IMR-90 (cell line): ENCODE results near the gene GPI. TPM values are rescaled to one million over a fixed set of nuclear protein-coding genes. Genes with fewer than 3 reads are reported as not detected.

Experiments used
- ATAC-seq: fragments of 200-7000 bp; cut with Tn5 transposase; 2 replicates; pipeline ENCODE4 v1.9.1; 2020; ENCODE audit warnings: low read depth, mild to moderate bottlenecking, moderate library complexity
- BruUV-seq: library from RNA; stranded (reverse); fragments of 400-500 nt; replicated peaks from 2 replicates; lab custom pipeline; 2021; lab: Mats Ljungman, UMichigan
- CTCF ChIA-PET: fragments of 300-600 bp; formaldehyde crosslinking; extraction: SDS; loops from one replicate; lab custom pipeline; 2021; ENCODE audit warnings: antibody characterized with exemption; lab: Yijun Ruan, JAX
- POLR2A ChIA-PET: fragments of 300-600 bp; sonication (Branson Sonifier 250); formaldehyde crosslinking; loops from one replicate; lab custom pipeline; 2022; ENCODE audit warnings: antibody characterized with exemption; ENCODE audit not compliant: unreplicated experiment; lab: Charles Lee
- DNase-seq: peaks from one replicate; pipeline ENCODE4 v3.0.0; 2013
- H2AFZ ChIP-seq: replicated peaks from 2 replicates; pipeline ENCODE3; 2013; ENCODE audit warnings: low read length, mild to moderate bottlenecking; ENCODE audit not compliant: poor library complexity
- H2AK5ac ChIP-seq: 2 replicates; pipeline ENCODE4 v1.6.1; 2013; ENCODE audit warnings: low read depth, low read length, inconsistent platforms
- H2AK9ac ChIP-seq: replicated peaks from 2 replicates; pipeline ENCODE3; 2013; ENCODE audit warnings: mild to moderate bottlenecking, low read depth, low read length, moderate library complexity; ENCODE audit not compliant: poor library complexity
- H2BK120ac ChIP-seq: 2 replicates; pipeline ENCODE4 v1.6.1; 2013; ENCODE audit warnings: low read depth, low read length, inconsistent platforms
- H2BK15ac ChIP-seq: 3 replicates; pipeline ENCODE4 v1.6.1; 2013; ENCODE audit warnings: low read depth, low read length, inconsistent platforms
- H2BK20ac ChIP-seq: 2 replicates; pipeline ENCODE4 v1.6.1; 2013; ENCODE audit warnings: low read depth, mild to moderate bottlenecking, inconsistent platforms, low read length, moderate library complexity
- H2BK5ac ChIP-seq: 2 replicates; pipeline ENCODE4 v1.6.1; 2013; ENCODE audit warnings: mild to moderate bottlenecking, low read depth, low read length, inconsistent platforms; ENCODE audit not compliant: poor library complexity, severe bottlenecking
- H3K14ac ChIP-seq: replicated peaks from 2 replicates; pipeline ENCODE4 v1.6.1; 2013; ENCODE audit warnings: low read depth, low read length, inconsistent platforms
- H3K18ac ChIP-seq: 2 replicates; pipeline ENCODE4 v1.6.1; 2013; ENCODE audit warnings: low read depth, low read length, control low read depth
- H3K23ac ChIP-seq: 2 replicates; pipeline ENCODE4 v1.6.1; 2013; ENCODE audit warnings: low read depth, low read length, inconsistent platforms
- H3K27ac ChIP-seq: 2 replicates; pipeline ENCODE4 v1.5.1; 2013; ENCODE audit warnings: mild to moderate bottlenecking, control low read depth, low read length; ENCODE audit not compliant: insufficient read depth
- H3K27me3 ChIP-seq: 2 replicates; pipeline ENCODE4 v1.6.1; 2013; ENCODE audit warnings: low read length; ENCODE audit not compliant: control insufficient read depth, insufficient read depth
- H3K36me3 ChIP-seq: 2 replicates; pipeline ENCODE4 v1.6.1; 2013; ENCODE audit warnings: low read length, mixed read lengths; ENCODE audit not compliant: control insufficient read depth, insufficient read depth
- H3K4ac ChIP-seq: 2 replicates; pipeline ENCODE4 v1.6.1; 2013; ENCODE audit warnings: low read depth, low read length, inconsistent platforms
- H3K4me1 ChIP-seq: 2 replicates; pipeline ENCODE4 v1.6.1; 2013; ENCODE audit warnings: low read length, mixed read lengths; ENCODE audit not compliant: control insufficient read depth, insufficient read depth
- H3K4me2 ChIP-seq: 2 replicates; pipeline ENCODE4 v1.6.1; 2013; ENCODE audit warnings: low read depth, mild to moderate bottlenecking, control low read depth, low read length, moderate library complexity
- H3K4me3 ChIP-seq: 2 replicates; pipeline ENCODE4 v1.5.1; 2013; ENCODE audit warnings: low read depth, mild to moderate bottlenecking, control low read depth, low read length, moderate library complexity; ENCODE audit not compliant: insufficient read depth
- H3K56ac ChIP-seq: 2 replicates; pipeline ENCODE4 v1.6.1; 2013; ENCODE audit warnings: low read length, inconsistent platforms; ENCODE audit not compliant: insufficient read depth; ENCODE audit errors: extremely low read depth
- H3K79me1 ChIP-seq, 2 experiments: 2 replicates each; pipeline ENCODE4 v1.6.1; 2013; ENCODE audit warnings: low read length in 2 of 2, inconsistent platforms in 1 of 2, low read depth in 1 of 2
- H3K9ac ChIP-seq: 2 replicates; pipeline ENCODE4 v1.6.1; 2013; ENCODE audit warnings: low read depth, low read length, control low read depth
- H3K9me1 ChIP-seq: 2 replicates; pipeline ENCODE4 v1.6.1; 2013; ENCODE audit warnings: low read length, inconsistent platforms; ENCODE audit not compliant: insufficient read depth
- H3K9me3 ChIP-seq: 2 replicates; pipeline ENCODE4 v1.6.1; 2013; ENCODE audit warnings: low read length; ENCODE audit not compliant: control insufficient read depth, insufficient read depth
- H4K20me1 ChIP-seq: 2 replicates; pipeline ENCODE4 v1.6.1; 2013; ENCODE audit warnings: low read length, inconsistent platforms; ENCODE audit not compliant: insufficient read depth
- H4K5ac ChIP-seq: 2 replicates; pipeline ENCODE4 v1.6.1; 2013; ENCODE audit warnings: mild to moderate bottlenecking, low read depth, low read length, control low read depth
- H4K8ac ChIP-seq, 2 experiments: 2 replicates each; pipeline ENCODE4 v1.6.1; 2013; ENCODE audit warnings: low read depth in 2 of 2, low read length in 2 of 2, control low read depth in 1 of 2, inconsistent platforms in 1 of 2
- H4K91ac ChIP-seq: 2 replicates; pipeline ENCODE4 v1.6.1; 2013; ENCODE audit warnings: low read depth, low read length, inconsistent platforms; ENCODE audit not compliant: insufficient read depth
- BHLHE40 ChIP-seq: fragments of 150-350 bp; IDR thresholded peaks from 2 replicates; pipeline ENCODE4 v1.6.1; 2016; ENCODE audit warnings: mild to moderate bottlenecking, low read depth, low read length
- CEBPB ChIP-seq: IDR thresholded peaks from 2 replicates; pipeline ENCODE4 v1.6.1; 2012; ENCODE audit warnings: low read depth, low read length, improper control_type of control experiment
- CHD1 ChIP-seq: IDR thresholded peaks from 2 replicates; pipeline ENCODE4 v1.6.1; 2012; ENCODE audit warnings: low read depth, low read length, improper control_type of control experiment
- FOS ChIP-seq: fragments of 150-350 bp; IDR thresholded peaks from 2 replicates; pipeline ENCODE4 v1.6.1; 2016; ENCODE audit warnings: low read depth, low read length
- MAFK ChIP-seq: IDR thresholded peaks from 2 replicates; pipeline ENCODE4 v1.6.1; 2012; ENCODE audit warnings: low read depth, low read length, improper control_type of control experiment
- MXI1 ChIP-seq: IDR thresholded peaks from 2 replicates; pipeline ENCODE4 v1.6.1; 2012; ENCODE audit warnings: low read depth, mild to moderate bottlenecking, low read length, moderate library complexity, borderline replicate concordance
- POLR2A ChIP-seq: IDR thresholded peaks from 2 replicates; pipeline ENCODE4 v1.6.1; 2012; ENCODE audit warnings: mild to moderate bottlenecking, low read depth, low read length
- RFX5 ChIP-seq: IDR thresholded peaks from 2 replicates; pipeline ENCODE4 v1.8.0; 2012; ENCODE audit warnings: low read depth, mild to moderate bottlenecking, low read length, moderate library complexity
- WGBS, 2 experiments: methylation state at CpG; one replicate each; pipeline versions ENCODE4 v1.1.5 to v1.1.7; 2013; ENCODE audit warnings: missing lambda C conversion rate in 2 of 2; ENCODE audit not compliant: insufficient read length in 1 of 2; ENCODE audit errors: extremely low coverage in 2 of 2; 5-methylcytosine and 5-hydroxymethylcytosine counted together
- dilution Hi-C: fragments of 300-500 bp; cut with HindIII; formaldehyde crosslinking; loops from one replicate; pipeline ENCODE4 v1.14.3; 2018; ENCODE audit warnings: low sequenced_read_pairs; ENCODE audit not compliant: unreplicated experiment
- in situ Hi-C: fragments of 300-500 bp; cut with MboI; formaldehyde crosslinking; loops from 3 replicates; pipeline ENCODE4 v1.14.3; 2019; ENCODE audit warnings: low sequenced_read_pairs, inconsistent platforms, mixed read lengths
- intact Hi-C: fragments of 100-400 bp; cut with micrococcal nuclease; formaldehyde crosslinking; loops from 2 replicates; pipeline ENCODE4 v1.10.0; 2022
- polyA plus RNA-seq, 3 experiments: library from polyadenylated mRNA; depleted of rRNA; stranded (reverse); fragments of >200 nt; gene quantifications; 2 replicates each; pipeline ENCODE4 v1.2.3, GENCODE V29; 2012; ENCODE audit warnings: low replicate concordance in 1 of 3
- total RNA-seq: library from RNA; depleted of rRNA; stranded (reverse); fragments of >200 nt; gene quantifications from 2 replicates; pipeline ENCODE4 v1.2.3, GENCODE V29; 2012
- TF ChIP-seq, protein P1 (sequence below): conservative IDR thresholded peaks from 2 replicates; pipeline ENCODE4 v1.5.1; 2012; ENCODE audit warnings: mild to moderate bottlenecking, low read depth, low read length, improper control_type of control experiment
- TF ChIP-seq, protein P2 (sequence below): fragments of 150-350 bp; IDR thresholded peaks from 2 replicates; pipeline ENCODE4 v1.6.1; 2017; ENCODE audit warnings: mild to moderate bottlenecking, antibody characterized with exemption, low read length, low read depth

The GPI gene
- total and polyA plus RNA-seq, 2 of the 4 experiments (the other 2 are of a cell fraction), result 147 to 239 TPM

DNA sequence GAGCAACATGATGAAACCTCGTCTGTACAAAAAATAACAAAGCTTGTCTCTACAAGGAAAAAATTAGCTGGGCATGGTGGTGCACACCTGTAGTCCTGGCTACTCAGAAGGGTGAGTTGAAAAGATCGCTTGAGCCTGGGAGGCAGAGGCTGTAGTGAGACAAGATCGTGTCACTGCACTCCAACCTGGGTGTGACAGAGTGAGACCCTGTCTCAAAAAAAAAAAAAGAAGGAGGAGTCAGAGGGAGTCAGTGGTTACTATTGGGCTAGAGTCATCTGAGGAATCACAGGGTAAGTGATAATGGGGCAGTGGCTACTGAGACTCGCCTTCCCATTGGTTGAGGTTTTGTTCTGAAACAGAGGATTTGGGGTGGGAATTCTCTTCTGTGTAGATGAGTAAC is 1.9 kb upstream of the GPI start:
- no peaks in the 10 kb centered on the region for H3K9me3 ChIP-seq
- no peak overlapping the region for H3K27ac ChIP-seq
- no TSS peak for BruUV-seq
- no peak overlapping the region for H4K5ac ChIP-seq
- POLR2A ChIA-PET, result no interaction called here
- H3K79me1 ChIP-seq, result peaks cover 16 to 38% of the 10 kb centered on the region in 2 experiments
- no peak overlapping the region for H2AFZ ChIP-seq
- no peak overlapping the region for H3K18ac ChIP-seq
- H3K56ac ChIP-seq, result no peak overlapping the region
- H3K4me3 ChIP-seq, result no peak overlapping the region
- H3K9ac ChIP-seq, result no peak overlapping the region
- no peak for ATAC-seq
- WGBS, 2 experiments, result no CpG with 5 or more reads among the region's 4 CpGs
- H3K9me1 ChIP-seq, result peaks cover 35% of the 10 kb centered on the region
- intact Hi-C loops (no loop called here), in situ Hi-C loops (no loop called here), dilution Hi-C loops (no loop called here)
- peaks cover 11% of the 10 kb centered on the region for H3K36me3 ChIP-seq
- no peak overlapping the region for H2AK9ac ChIP-seq
- TF ChIP-seq, protein P1, sequence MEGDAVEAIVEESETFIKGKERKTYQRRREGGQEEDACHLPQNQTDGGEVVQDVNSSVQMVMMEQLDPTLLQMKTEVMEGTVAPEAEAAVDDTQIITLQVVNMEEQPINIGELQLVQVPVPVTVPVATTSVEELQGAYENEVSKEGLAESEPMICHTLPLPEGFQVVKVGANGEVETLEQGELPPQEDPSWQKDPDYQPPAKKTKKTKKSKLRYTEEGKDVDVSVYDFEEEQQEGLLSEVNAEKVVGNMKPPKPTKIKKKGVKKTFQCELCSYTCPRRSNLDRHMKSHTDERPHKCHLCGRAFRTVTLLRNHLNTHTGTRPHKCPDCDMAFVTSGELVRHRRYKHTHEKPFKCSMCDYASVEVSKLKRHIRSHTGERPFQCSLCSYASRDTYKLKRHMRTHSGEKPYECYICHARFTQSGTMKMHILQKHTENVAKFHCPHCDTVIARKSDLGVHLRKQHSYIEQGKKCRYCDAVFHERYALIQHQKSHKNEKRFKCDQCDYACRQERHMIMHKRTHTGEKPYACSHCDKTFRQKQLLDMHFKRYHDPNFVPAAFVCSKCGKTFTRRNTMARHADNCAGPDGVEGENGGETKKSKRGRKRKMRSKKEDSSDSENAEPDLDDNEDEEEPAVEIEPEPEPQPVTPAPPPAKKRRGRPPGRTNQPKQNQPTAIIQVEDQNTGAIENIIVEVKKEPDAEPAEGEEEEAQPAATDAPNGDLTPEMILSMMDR, result no peak
- TF ChIP-seq MAFK (no peak), CHD1 (no peak), RFX5 (no peak), POLR2A (no peak), BHLHE40 (no peak), CEBPB (no peak), MXI1 (no peak), FOS (no peak)
- TF ChIP-seq, protein P2, sequence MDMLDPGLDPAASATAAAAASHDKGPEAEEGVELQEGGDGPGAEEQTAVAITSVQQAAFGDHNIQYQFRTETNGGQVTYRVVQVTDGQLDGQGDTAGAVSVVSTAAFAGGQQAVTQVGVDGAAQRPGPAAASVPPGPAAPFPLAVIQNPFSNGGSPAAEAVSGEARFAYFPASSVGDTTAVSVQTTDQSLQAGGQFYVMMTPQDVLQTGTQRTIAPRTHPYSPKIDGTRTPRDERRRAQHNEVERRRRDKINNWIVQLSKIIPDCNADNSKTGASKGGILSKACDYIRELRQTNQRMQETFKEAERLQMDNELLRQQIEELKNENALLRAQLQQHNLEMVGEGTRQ, result no peak
- DNase-seq, result no peak
- H3K23ac ChIP-seq, result no peak overlapping the region
- no peak overlapping the region for H2BK120ac ChIP-seq
- peaks cover 24% of the 10 kb centered on the region for H4K20me1 ChIP-seq
- H2BK5ac ChIP-seq, result no peak overlapping the region
- H3K4me1 ChIP-seq, result peaks cover 25% of the 10 kb centered on the region
- H4K91ac ChIP-seq, result no peak overlapping the region
- no peak overlapping the region for H3K4me2 ChIP-seq
- H3K14ac ChIP-seq, result no peak overlapping the region
- CTCF ChIA-PET, result interaction anchor here (0.6 kb wide), 1 partner anchor 92 kb away, joined by 3 read pairs; no protein-coding TSS in a partner anchor
- no peak overlapping the region for H3K4ac ChIP-seq
- no peak overlapping the region for H2BK15ac ChIP-seq
- no peaks in the 10 kb centered on the region for H3K27me3 ChIP-seq
- H4K8ac ChIP-seq, result no peak overlapping the region
- no peak overlapping the region for H2BK20ac ChIP-seq
- H2AK5ac ChIP-seq, result no peak overlapping the region
